OCI-LY3 (cell line): ENCODE measurements around the gene CD38.

Experiments
- H2AFZ ChIP-seq: fragments of 200-600, 300-600 bp; shearing (Covaris generic); 2 replicates; pipeline ENCODE4 v1.6.0; 2014; ENCODE audit warnings: antibody characterized with exemption, low read depth, low read length
- H3K27ac ChIP-seq: fragments of 200-600, 300-600 bp; sonication (generic); 2 replicates; pipeline ENCODE4 v1.5.1; 2014; ENCODE audit warnings: mild to moderate bottlenecking, low read length, moderate library complexity, mixed read lengths
- H3K27me3 ChIP-seq: fragments of 200-600, 300-600 bp; sonication (generic); 2 replicates; pipeline ENCODE4 v1.6.1; 2014; ENCODE audit warnings: low read depth, low read length, mixed read lengths
- H3K36me3 ChIP-seq: fragments of 200-600, 300-600 bp; sonication (generic); replicated peaks from 2 replicates; pipeline ENCODE3; 2014; ENCODE audit warnings: low read depth, low read length, mixed read lengths
- H3K4me1 ChIP-seq: fragments of 300-600, 200-600 bp; sonication (generic); 2 replicates; pipeline ENCODE4 v1.6.1; 2014; ENCODE audit warnings: low read length, mixed read lengths
- H3K4me2 ChIP-seq: fragments of 200-600, 300-600 bp; sonication (generic); 2 replicates; pipeline ENCODE4 v1.6.1; 2014; ENCODE audit warnings: low read length, mixed read lengths
- H3K4me3 ChIP-seq: fragments of 300-600, 200-600 bp; sonication (generic); 2 replicates; pipeline ENCODE4 v1.5.1; 2014; ENCODE audit warnings: antibody characterized with exemption, mild to moderate bottlenecking, low read length, moderate library complexity
- H3K79me2 ChIP-seq: fragments of 300-600, 200-600 bp; shearing (Covaris generic); 2 replicates; pipeline ENCODE4 v1.6.1; 2014; ENCODE audit warnings: mild to moderate bottlenecking, low read length, mixed read lengths
- H3K9ac ChIP-seq: fragments of 300-600, 200-600 bp; shearing (Covaris generic); 2 replicates; pipeline ENCODE4 v1.6.0; 2014; ENCODE audit warnings: mild to moderate bottlenecking, low read length, moderate library complexity
- H3K9me3 ChIP-seq: fragments of 200-600, 300-600 bp; shearing (Covaris generic); 2 replicates; pipeline ENCODE4 v1.6.1; 2014; ENCODE audit warnings: low read length, mixed read lengths; ENCODE audit not compliant: insufficient read depth
- H4K20me1 ChIP-seq: fragments of 200-600, 300-600 bp; sonication (generic); 2 replicates; pipeline ENCODE4 v1.6.1; 2016; ENCODE audit warnings: low read length, mixed read lengths; ENCODE audit not compliant: insufficient read depth
- CTCF ChIP-seq: fragments of 200-600, 300-600 bp; sonication (generic); IDR thresholded peaks from 2 replicates; pipeline ENCODE4 v1.5.1; 2014; ENCODE audit warnings: antibody characterized with exemption, low read length, low read depth
- EZH2phosphoT487 ChIP-seq: fragments of 200-600 bp; shearing (Covaris generic); IDR thresholded peaks from 2 replicates; pipeline ENCODE4 v1.6.1; 2018; ENCODE audit warnings: antibody characterized with exemption, mixed run types, low read depth

CD38 gene

GRCh38 chr4:15792974-15793373, 14.8 kb downstream of the CD38 start:
- Histone ChIP-seq H3K79me2 (no peaks in the 10 kb centered on the region), H3K27ac (no peak overlapping the region), H3K4me1 (peaks cover 9% of the 10 kb centered on the region), H3K4me2 (no peak overlapping the region), H3K9ac (no peak overlapping the region), H3K36me3 (peaks cover 8% of the 10 kb centered on the region), H2AFZ (no peak overlapping the region), H3K9me3 (no peaks in the 10 kb centered on the region), H3K27me3 (no peaks in the 10 kb centered on the region), H4K20me1 (no peaks in the 10 kb centered on the region), H3K4me3 (no peak overlapping the region)
- TF ChIP-seq EZH2phosphoT487 (no peak), CTCF (no peak)

- TF ChIP-seq EZH2phosphoT487 (no peak), CTCF (no peak)
- Histone ChIP-seq H3K9me3 (no peaks in the 10 kb centered on the region), H3K4me1 (peaks cover 9% of the 10 kb centered on the region), H3K36me3 (peaks cover under 1% of the 10 kb centered on the region), H3K4me3 (no peak overlapping the region), H2AFZ (no peak overlapping the region), H4K20me1 (no peaks in the 10 kb centered on the region), H3K27ac (no peak overlapping the region), H3K4me2 (no peak overlapping the region), H3K79me2 (no peaks in the 10 kb centered on the region), H3K27me3 (no peaks in the 10 kb centered on the region), H3K9ac (no peak overlapping the region)
These were observed 15.6 kb downstream of the CD38 start for GRCh38 chr4:15793506-15794363.

- no peak for TF ChIP-seq CTCF
- no peak for TF ChIP-seq EZH2phosphoT487
- H3K4me2 ChIP-seq: no peak overlapping the region
- no peaks in the 10 kb centered on the region for H3K79me2 ChIP-seq
- no peaks in the 10 kb centered on the region for H4K20me1 ChIP-seq
- H3K36me3 ChIP-seq: no peaks in the 10 kb centered on the region
- no peak overlapping the region for H3K9ac ChIP-seq
- no peak overlapping the region for H3K4me3 ChIP-seq
- H2AFZ ChIP-seq: no peak overlapping the region
- H3K9me3 ChIP-seq: no peaks in the 10 kb centered on the region
- peaks cover 9% of the 10 kb centered on the region for H3K4me1 ChIP-seq
- H3K27ac ChIP-seq: no peak overlapping the region
- no peaks in the 10 kb centered on the region for H3K27me3 ChIP-seq
These were observed 16.3 kb downstream of the CD38 start for GRCh38 chr4:15794426-15794825.

- Histone ChIP-seq H3K27me3 (no peaks in the 10 kb centered on the region), H3K4me3 (no peak overlapping the region), H2AFZ (no peak overlapping the region), H3K9ac (no peak overlapping the region), H3K4me1 (peaks cover 9% of the 10 kb centered on the region), H3K4me2 (no peak overlapping the region), H3K27ac (no peak overlapping the region), H4K20me1 (no peaks in the 10 kb centered on the region), H3K79me2 (no peaks in the 10 kb centered on the region), H3K36me3 (no peaks in the 10 kb centered on the region), H3K9me3 (no peaks in the 10 kb centered on the region)
- TF ChIP-seq EZH2phosphoT487 (no peak), CTCF (no peak)
These were observed 16.8 kb downstream of the CD38 start for GRCh38 chr4:15794905-15795304.
